Left hindlimb (tissue), 1 donor: ENCODE data around the gene SAMD5.
"Not testable (repeated sequence)": the region's sequence is repeated elsewhere in the genome, so short reads cannot be mapped to it uniquely, and the experiment has no call there.

Source experiments
- DNase-seq: peaks from one replicate; pipeline ENCODE4 v3.0.0-alpha.2; 2018

Gene SAMD5

GRCh38 chr6:147528511-147529145, 20.1 kb downstream of the SAMD5 start:
- no peak for DNase-seq

- DNase-seq: no peak
Measured at GRCh38 chr6:147530132-147531060, 21.9 kb downstream of the SAMD5 start.

GRCh38 chr6:147531321-147531720, 22.8 kb downstream of the SAMD5 start:
- no peak for DNase-seq

- no peak for DNase-seq
Measured at GRCh38 chr6:147534116-147534860, 25.8 kb downstream of the SAMD5 start.

- no peak for DNase-seq
Measured at GRCh38 chr6:147538821-147539220, 30.3 kb downstream of the SAMD5 start.

GRCh38 chr6:147540075-147540474, 31.6 kb downstream of the SAMD5 start:
- DNase-seq: no peak

- not testable (repeated sequence) for DNase-seq
Measured at GRCh38 chr6:147542436-147542835, 33.9 kb downstream of the SAMD5 start.

GRCh38 chr6:147544420-147544819, 35.9 kb downstream of the SAMD5 start:
- DNase-seq: no peak

GRCh38 chr6:147546501-147547368, 38.2 kb downstream of the SAMD5 start:
- no peak for DNase-seq

GRCh38 chr6:147547369-147547902, 38.9 kb downstream of the SAMD5 start:
- no peak for DNase-seq

GRCh38 chr6:147548921-147549475, 40.5 kb downstream of the SAMD5 start:
- DNase-seq: no peak

GRCh38 chr6:147549531-147549930, 41.0 kb downstream of the SAMD5 start:
- no peak for DNase-seq

- no peak for DNase-seq
Measured at GRCh38 chr6:147551976-147552375, 43.5 kb downstream of the SAMD5 start.

- DNase-seq: no peak
Measured at GRCh38 chr6:147553099-147553498, 44.6 kb downstream of the SAMD5 start.

GRCh38 chr6:147554281-147554680, 45.8 kb downstream of the SAMD5 start:
- no peak for DNase-seq

- no peak for DNase-seq
Measured at GRCh38 chr6:147559006-147559405, 50.5 kb downstream of the SAMD5 start.

- DNase-seq: no peak
Measured at GRCh38 chr6:147560670-147561069, 52.2 kb downstream of the SAMD5 start.

- DNase-seq: peak; percentile 42
Measured at GRCh38 chr6:147561726-147562125, 53.2 kb downstream of the SAMD5 start.

GRCh38 chr6:147563472-147563871, 55.0 kb downstream of the SAMD5 start:
- DNase-seq: no peak

GRCh38 chr6:147564556-147564955, 56.1 kb downstream of the SAMD5 start:
- no peak for DNase-seq

- no peak for DNase-seq
Measured at GRCh38 chr6:147566244-147566898, 57.9 kb downstream of the SAMD5 start.
